ENCODE measurements around the gene LUC7L2.

- TF ChIP-seq CTCF (IDR thresholded peaks at IDR 0.05) (no peak), NR3C1 (CRISPR knock-in tag; conservative IDR thresholded peaks at IDR 0.05; ENCODE audit: low read depth) (no peak), CREB1 (CRISPR knock-in tag; IDR thresholded peaks at IDR 0.05) (no peak), IRF1 (CRISPR knock-in tag; IDR thresholded peaks at IDR 0.05) (no peak), HMGXB4 (CRISPR knock-in tag; IDR thresholded peaks at IDR 0.05) (no peak)
These were observed 1.8 kb downstream of the LUC7L2 start for GRCh38 chr7:139361523-139361922.
